ENCODE data around the gene SCRN3.

GRCh38 chr2:174383796-174384195 is 11.7 kb upstream of the SCRN3 start:
- TF ChIP-seq TAF1 (IDR thresholded peaks at IDR 0.05; ENCODE audit: borderline replicate concordance, insufficient read depth, low read length): no peak
- TF ChIP-seq, protein P1, sequence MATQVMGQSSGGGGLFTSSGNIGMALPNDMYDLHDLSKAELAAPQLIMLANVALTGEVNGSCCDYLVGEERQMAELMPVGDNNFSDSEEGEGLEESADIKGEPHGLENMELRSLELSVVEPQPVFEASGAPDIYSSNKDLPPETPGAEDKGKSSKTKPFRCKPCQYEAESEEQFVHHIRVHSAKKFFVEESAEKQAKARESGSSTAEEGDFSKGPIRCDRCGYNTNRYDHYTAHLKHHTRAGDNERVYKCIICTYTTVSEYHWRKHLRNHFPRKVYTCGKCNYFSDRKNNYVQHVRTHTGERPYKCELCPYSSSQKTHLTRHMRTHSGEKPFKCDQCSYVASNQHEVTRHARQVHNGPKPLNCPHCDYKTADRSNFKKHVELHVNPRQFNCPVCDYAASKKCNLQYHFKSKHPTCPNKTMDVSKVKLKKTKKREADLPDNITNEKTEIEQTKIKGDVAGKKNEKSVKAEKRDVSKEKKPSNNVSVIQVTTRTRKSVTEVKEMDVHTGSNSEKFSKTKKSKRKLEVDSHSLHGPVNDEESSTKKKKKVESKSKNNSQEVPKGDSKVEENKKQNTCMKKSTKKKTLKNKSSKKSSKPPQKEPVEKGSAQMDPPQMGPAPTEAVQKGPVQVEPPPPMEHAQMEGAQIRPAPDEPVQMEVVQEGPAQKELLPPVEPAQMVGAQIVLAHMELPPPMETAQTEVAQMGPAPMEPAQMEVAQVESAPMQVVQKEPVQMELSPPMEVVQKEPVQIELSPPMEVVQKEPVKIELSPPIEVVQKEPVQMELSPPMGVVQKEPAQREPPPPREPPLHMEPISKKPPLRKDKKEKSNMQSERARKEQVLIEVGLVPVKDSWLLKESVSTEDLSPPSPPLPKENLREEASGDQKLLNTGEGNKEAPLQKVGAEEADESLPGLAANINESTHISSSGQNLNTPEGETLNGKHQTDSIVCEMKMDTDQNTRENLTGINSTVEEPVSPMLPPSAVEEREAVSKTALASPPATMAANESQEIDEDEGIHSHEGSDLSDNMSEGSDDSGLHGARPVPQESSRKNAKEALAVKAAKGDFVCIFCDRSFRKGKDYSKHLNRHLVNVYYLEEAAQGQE (IDR thresholded peaks at IDR 0.05; ENCODE audit: insufficient read depth in 1 of 2, low read depth in 2 of 2, low read length in 2 of 2): no peak
- TF ChIP-seq POLR2AphosphoS5 (IDR thresholded peaks at IDR 0.05; ENCODE audit: low read depth, low read length): no peak
- no peak for TF ChIP-seq SIN3A (IDR thresholded peaks at IDR 0.05; ENCODE audit: borderline replicate concordance, insufficient read depth, low read length)
- TF ChIP-seq FOXP2 (optimal IDR thresholded peaks at IDR 0.05; ENCODE audit: borderline replicate concordance, extremely low read depth, extremely low read length, insufficient read depth): no peak

Data from PFSK-1 (cell line).